Loucy (cell line): ENCODE data around the gene RSPH3.

Experiments
- H2AFZ ChIP-seq: fragments of 200-600 bp; sonication (generic); 2 replicates; pipeline ENCODE4 v1.6.0; 2016; ENCODE audit warnings: antibody characterized with exemption, mild to moderate bottlenecking, low read length, moderate library complexity
- H3F3A ChIP-seq: fragments of 200-600 bp; 2 replicates; pipeline ENCODE4 v1.6.0; 2016; ENCODE audit warnings: antibody characterized with exemption, low read depth, mild to moderate bottlenecking
- H3K27me3 ChIP-seq: fragments of 200-600 bp; sonication (generic); 2 replicates; pipeline ENCODE4 v1.6.1; 2014; ENCODE audit warnings: low read length, mild to moderate bottlenecking; ENCODE audit not compliant: insufficient read depth, poor library complexity, severe bottlenecking
- H3K36me3 ChIP-seq: fragments of 200-600 bp; sonication (generic); 2 replicates; pipeline ENCODE4 v1.6.1; 2016; ENCODE audit warnings: low read length; ENCODE audit not compliant: insufficient read depth
- H3K4me1 ChIP-seq: fragments of 200-600 bp; sonication (generic); 2 replicates; pipeline ENCODE4 v1.5.1; 2014; ENCODE audit warnings: low read length, mild to moderate bottlenecking; ENCODE audit not compliant: insufficient read depth, poor library complexity, severe bottlenecking
- H3K4me2 ChIP-seq: fragments of 200-600 bp; sonication (generic); 2 replicates; pipeline ENCODE4 v1.6.0; 2014; ENCODE audit warnings: antibody characterized with exemption, low read length, low read depth, mild to moderate bottlenecking; ENCODE audit not compliant: poor library complexity, severe bottlenecking
- H3K4me3 ChIP-seq: fragments of 200-600 bp; sonication (generic); 2 replicates; pipeline ENCODE4 v1.5.1; 2014; ENCODE audit warnings: low read length, mild to moderate bottlenecking, mixed read lengths; ENCODE audit not compliant: poor library complexity, severe bottlenecking
- H3K79me2 ChIP-seq: fragments of 200-600 bp; sonication (generic); 2 replicates; pipeline ENCODE4 v1.6.1; 2014; ENCODE audit warnings: low read length; ENCODE audit not compliant: insufficient read depth
- H3K9ac ChIP-seq: fragments of 200-600 bp; sonication (generic); 2 replicates; pipeline ENCODE4 v1.6.0; 2014; ENCODE audit warnings: mild to moderate bottlenecking, low read depth, low read length, moderate library complexity; ENCODE audit not compliant: poor library complexity, severe bottlenecking
- H3K9me2 ChIP-seq: fragments of 200-600 bp; sonication (generic); replicated peaks from 2 replicates; pipeline ENCODE4 v1.6.1; 2016; ENCODE audit warnings: low read depth, low read length, mixed read lengths
- H3K9me3 ChIP-seq: fragments of 200-600 bp; sonication (generic); 2 replicates; pipeline ENCODE4 v1.6.1; 2014; ENCODE audit warnings: mild to moderate bottlenecking, antibody characterized with exemption, low read length, low read depth; ENCODE audit not compliant: insufficient read depth
- H4K20me1 ChIP-seq: fragments of 200-600 bp; sonication (generic); 2 replicates; pipeline ENCODE4 v1.6.0; 2014; ENCODE audit warnings: antibody characterized with exemption, low read length, mild to moderate bottlenecking; ENCODE audit not compliant: insufficient read depth, poor library complexity, severe bottlenecking
- CTCF ChIP-seq: fragments of 200-600 bp; sonication (generic); conservative IDR thresholded peaks from 2 replicates; pipeline ENCODE4 v1.5.1; 2014; ENCODE audit warnings: mild to moderate bottlenecking, antibody characterized with exemption, low read length
- EZH2phosphoT487 ChIP-seq: fragments of 200-600 bp; IDR thresholded peaks from 2 replicates; pipeline ENCODE4 v1.6.1; 2018; ENCODE audit warnings: antibody characterized with exemption, mild to moderate bottlenecking, moderate library complexity, borderline replicate concordance

RSPH3 gene

GRCh38 chr6:159008656-159009288 is 8.8 kb upstream of the RSPH3 start:
- Histone ChIP-seq H2AFZ (peak overlapping the region; percentile 30; the same call in 1 of the 2 replicates), H3K79me2 (no peaks in the 10 kb centered on the region), H3K4me2 (peak overlapping the region; percentile 23), H3F3A (no peaks in the 10 kb centered on the region), H4K20me1 (no peaks in the 10 kb centered on the region), H3K9me3 (no peaks in the 10 kb centered on the region), H3K4me1 (peaks cover 5% of the 10 kb centered on the region), H3K4me3 (no peak overlapping the region), H3K36me3 (no peaks in the 10 kb centered on the region), H3K9me2 (no peaks in the 10 kb centered on the region), H3K27me3 (no peaks in the 10 kb centered on the region), H3K9ac (no peak overlapping the region)
- TF ChIP-seq EZH2phosphoT487, result no peak
- peak; percentile 72 for TF ChIP-seq CTCF

GRCh38 chr6:159007510-159007909 is 7.5 kb upstream of the RSPH3 start:
- H4K20me1 ChIP-seq, result no peaks in the 10 kb centered on the region
- no peaks in the 10 kb centered on the region for H3K79me2 ChIP-seq
- H3K9me3 ChIP-seq, result no peaks in the 10 kb centered on the region
- no peaks in the 10 kb centered on the region for H3K9me2 ChIP-seq
- no peak overlapping the region for H3K4me2 ChIP-seq
- no peak for TF ChIP-seq EZH2phosphoT487
- no peak for TF ChIP-seq CTCF
- no peak overlapping the region for H2AFZ ChIP-seq
- peaks cover 5% of the 10 kb centered on the region for H3K4me1 ChIP-seq
- no peaks in the 10 kb centered on the region for H3K36me3 ChIP-seq
- no peak overlapping the region for H3K9ac ChIP-seq
- H3K4me3 ChIP-seq, result no peak overlapping the region
- no peaks in the 10 kb centered on the region for H3F3A ChIP-seq
- H3K27me3 ChIP-seq, result no peaks in the 10 kb centered on the region

- H3K9me3 ChIP-seq, result no peaks in the 10 kb centered on the region
- no peaks in the 10 kb centered on the region for H3K36me3 ChIP-seq
- H3F3A ChIP-seq, result no peaks in the 10 kb centered on the region
- H3K9ac ChIP-seq, result no peak overlapping the region
- no peaks in the 10 kb centered on the region for H3K27me3 ChIP-seq
- H3K79me2 ChIP-seq, result no peaks in the 10 kb centered on the region; the same call in 1 of the 2 replicates
- no peaks in the 10 kb centered on the region for H3K9me2 ChIP-seq
- no peak overlapping the region for H2AFZ ChIP-seq
- no peaks in the 10 kb centered on the region for H4K20me1 ChIP-seq
- TF ChIP-seq CTCF, result no peak
- TF ChIP-seq EZH2phosphoT487, result no peak
- no peak overlapping the region for H3K4me2 ChIP-seq
- peaks cover 14% of the 10 kb centered on the region for H3K4me1 ChIP-seq
- no peak overlapping the region for H3K4me3 ChIP-seq
Measured at GRCh38 chr6:159005436-159005835, 5.4 kb upstream of the RSPH3 start.
